HFFc6 (cell line): ENCODE results near the gene NCKAP5L. TPM values are rescaled to one million over a fixed set of nuclear protein-coding genes. Genes with fewer than 3 reads are reported as not detected.

Source experiments
- DNase-seq: peaks from one replicate; pipeline ENCODE4 v3.0.0-alpha.2; 2018
- H3K27ac Mint-ChIP-seq: 2 replicates; pipeline ENCODE4 v1.8.0; 2020; ENCODE audit warnings: mild to moderate bottlenecking, mixed read lengths
- H3K27me3 Mint-ChIP-seq: 2 replicates; pipeline ENCODE4 v1.8.0; 2021; ENCODE audit warnings: mild to moderate bottlenecking, moderate library complexity, mixed read lengths; ENCODE audit not compliant: insufficient read depth
- H3K36me3 Mint-ChIP-seq: 2 replicates; pipeline ENCODE4 v1.8.0; 2021; ENCODE audit warnings: low read depth, mixed read lengths
- H3K4me1 Mint-ChIP-seq: 2 replicates; pipeline ENCODE4 v1.8.0; 2020; ENCODE audit warnings: low read depth, mixed read lengths
- H3K4me3 Mint-ChIP-seq: 2 replicates; pipeline ENCODE4 v1.8.0; 2020; ENCODE audit warnings: mild to moderate bottlenecking, moderate library complexity, mixed read lengths
- H3K9me3 Mint-ChIP-seq: 2 replicates; pipeline ENCODE4 v1.8.0; 2020; ENCODE audit warnings: mild to moderate bottlenecking, mixed read lengths
- CTCF ChIP-seq: fragments of 200-600 bp; sonication (generic); IDR thresholded peaks from 2 replicates; pipeline ENCODE4 v1.5.0; 2021; ENCODE audit warnings: antibody characterized with exemption, mild to moderate bottlenecking
- total RNA-seq, 6 experiments: library from RNA; stranded (reverse); fragmentation: NEBNext Ultra II Directional; extraction: Animal tissue kit (Norgen Biotek cat#: 25700); gene quantifications; 2 replicates in 1 of 6; 3 replicates in 5 of 6; pipeline ENCODE4 v1.2.3, GENCODE V29; 2021

NCKAP5L gene
- total RNA-seq, 6 experiments from 2014 or later, result 24.4 to 37.5 (median 25.0) TPM

GRCh38 chr12:49827051-49827400, 1.2 kb downstream of the NCKAP5L start:
- peaks cover 2% of the 10 kb centered on the region; the same call in 1 of the 2 replicates for H3K27me3 Mint-ChIP-seq
- peaks cover 49% of the 10 kb centered on the region for H3K4me1 Mint-ChIP-seq
- no peak for DNase-seq
- H3K27ac Mint-ChIP-seq, result peak overlapping the region; percentile 75
- H3K4me3 Mint-ChIP-seq, result peak overlapping the region; percentile 96
- H3K9me3 Mint-ChIP-seq, result no peaks in the 10 kb centered on the region
- H3K36me3 Mint-ChIP-seq, result no peaks in the 10 kb centered on the region
- TF ChIP-seq CTCF, result no peak

- Mint-ChIP-seq H3K4me1 (peaks cover 60% of the 10 kb centered on the region), H3K4me3 (peak overlapping the region; percentile 96), H3K9me3 (no peaks in the 10 kb centered on the region), H3K27ac (peak overlapping the region; percentile 75), H3K36me3 (no peaks in the 10 kb centered on the region), H3K27me3 (peaks cover 2% of the 10 kb centered on the region; the same call in 1 of the 2 replicates)
- no peak for TF ChIP-seq CTCF
- no peak for DNase-seq
Measured at GRCh38 chr12:49825971-49826421, 2.2 kb downstream of the NCKAP5L start.

- Mint-ChIP-seq H3K9me3 (no peaks in the 10 kb centered on the region), H3K36me3 (no peaks in the 10 kb centered on the region), H3K4me1 (peaks cover 63% of the 10 kb centered on the region), H3K4me3 (peak overlapping the region; percentile 67), H3K27me3 (peaks cover 2% of the 10 kb centered on the region; the same call in 1 of the 2 replicates), H3K27ac (peak overlapping the region; percentile 75)
- DNase-seq, result peak; percentile 48
- TF ChIP-seq CTCF, result no peak
Measured at GRCh38 chr12:49825360-49825970, 2.7 kb downstream of the NCKAP5L start.

GRCh38 chr12:49824895-49825294, 3.3 kb downstream of the NCKAP5L start:
- Mint-ChIP-seq H3K27ac (peak overlapping the region; percentile 75), H3K4me1 (peaks cover 64% of the 10 kb centered on the region), H3K4me3 (peak overlapping the region; percentile 67)

GRCh38 chr12:49824416-49824815, 3.8 kb downstream of the NCKAP5L start:
- Mint-ChIP-seq H3K27me3 (peaks cover 2% of the 10 kb centered on the region; the same call in 1 of the 2 replicates), H3K27ac (peak overlapping the region; percentile 75), H3K9me3 (no peaks in the 10 kb centered on the region), H3K4me1 (peaks cover 67% of the 10 kb centered on the region), H3K36me3 (no peaks in the 10 kb centered on the region), H3K4me3 (no peak overlapping the region; the same call in 1 of the 2 replicates)
- TF ChIP-seq CTCF, result no peak
- no peak for DNase-seq

More at GRCh38 chr12:49824895-49825294, 3.3 kb downstream of the NCKAP5L start:
- no peak for TF ChIP-seq CTCF
- peak; percentile 63 for DNase-seq
- peaks cover 2% of the 10 kb centered on the region; the same call in 1 of the 2 replicates for H3K27me3 Mint-ChIP-seq
- H3K36me3 Mint-ChIP-seq, result no peaks in the 10 kb centered on the region
- no peaks in the 10 kb centered on the region for H3K9me3 Mint-ChIP-seq
